WI38 (cell line): Measurements from ENCODE around the gene ABCA2.

Experiments used
- H3K4me3 ChIP-seq: 2 replicates; pipeline ENCODE4 v1.5.1; 2011; ENCODE audit warnings: low read depth, mild to moderate bottlenecking, control low read depth, low read length
- CTCF ChIP-seq: IDR thresholded peaks from 2 replicates; pipeline ENCODE4 v1.5.1; 2012; ENCODE audit warnings: low read depth, mild to moderate bottlenecking, control low read depth, low read length

ABCA2 gene

GRCh38 chr9:137018761-137019559, 9.1 kb downstream of the ABCA2 start:
- H3K4me3 ChIP-seq = no peak overlapping the region
- no peak for TF ChIP-seq CTCF

GRCh38 chr9:137017791-137018497, 10.1 kb downstream of the ABCA2 start:
- no peak overlapping the region for H3K4me3 ChIP-seq
- no peak for TF ChIP-seq CTCF

- TF ChIP-seq CTCF = no peak
- H3K4me3 ChIP-seq = no peak overlapping the region
Measured at GRCh38 chr9:137017071-137017470, 11.0 kb downstream of the ABCA2 start.

- no peak overlapping the region for H3K4me3 ChIP-seq
- no peak for TF ChIP-seq CTCF
Measured at GRCh38 chr9:137016436-137016835, 11.6 kb downstream of the ABCA2 start.

GRCh38 chr9:137015976-137016375, 12.1 kb downstream of the ABCA2 start:
- no peak overlapping the region for H3K4me3 ChIP-seq
- no peak for TF ChIP-seq CTCF

GRCh38 chr9:137015540-137015930, 12.5 kb downstream of the ABCA2 start:
- no peak for TF ChIP-seq CTCF
- H3K4me3 ChIP-seq = no peak overlapping the region
